CD4-positive, alpha-beta T cell (primary cell): ENCODE data around the gene RAG1. TPM values are rescaled to one million over a fixed set of nuclear protein-coding genes. Genes with fewer than 3 reads are reported as not detected.
"Not testable (repeated sequence)": the region's sequence is repeated elsewhere in the genome, so short reads cannot be mapped to it uniquely, and the experiment has no call there.

ENCODE experiments used
- ATAC-seq: fragments of 200-7000 bp; cut with Tn5 transposase; one replicate; pipeline ENCODE4 v1.10.0; 2022; ENCODE audit warnings: mild to moderate bottlenecking; ENCODE audit not compliant: poor library complexity
- CTCF ChIA-PET: fragments of 350-600 bp; sonication (Branson Sonifier 250); formaldehyde crosslinking; loops from one replicate; lab custom pipeline; 2021; ENCODE audit warnings: antibody characterized with exemption, inconsistent platforms; lab: Charles Lee
- POLR2A ChIA-PET: fragments of 350-600 bp; sonication (Branson Sonifier 250); formaldehyde crosslinking; loops from one replicate; lab custom pipeline; 2021; ENCODE audit warnings: antibody characterized with exemption, inconsistent platforms; lab: Charles Lee
- DNase-seq, 14 experiments: peaks; one replicate each; pipeline ENCODE4 v3.0.0-alpha.2; 2013 to 2020; ENCODE audit warnings: mixed read lengths in 2 of 14
- H3K27ac ChIP-seq, 2 donors: one replicate each; pipeline versions ENCODE4 v1.5.1 to v1.7.0; 2013; ENCODE audit warnings: low read length in 2 of 2, low read depth in 1 of 2, mild to moderate bottlenecking in 1 of 2
- H3K27me3 ChIP-seq, 2 experiments: 1 replicate in 1 of 2; 2 replicates in 1 of 2; pipeline versions ENCODE4 v1.6.1 to v1.7.0; 2013; ENCODE audit warnings: low read length in 2 of 2, control low read depth in 1 of 2, mild to moderate bottlenecking in 1 of 2, moderate library complexity in 1 of 2; ENCODE audit not compliant: insufficient read depth in 2 of 2, control insufficient read depth in 1 of 2
- H3K36me3 ChIP-seq: one replicate; pipeline ENCODE4 v1.6.1; 2013; ENCODE audit warnings: low read length, control low read depth; ENCODE audit not compliant: insufficient read depth
- H3K4me1 ChIP-seq: one replicate; pipeline ENCODE4 v1.6.1; 2013; ENCODE audit warnings: low read length, control low read depth; ENCODE audit not compliant: insufficient read depth
- H3K4me3 ChIP-seq: one replicate; pipeline ENCODE4 v1.5.1; 2013; ENCODE audit warnings: mild to moderate bottlenecking, low read length, moderate library complexity
- H3K9me3 ChIP-seq, 2 experiments: 1 replicate in 1 of 2; 2 replicates in 1 of 2; pipeline versions ENCODE4 v1.6.1 to v1.7.0; 2013; ENCODE audit warnings: low read length in 2 of 2, mild to moderate bottlenecking in 2 of 2, control low read depth in 1 of 2, moderate library complexity in 1 of 2; ENCODE audit not compliant: control insufficient read depth in 1 of 2, insufficient read depth in 1 of 2
- H3K27ac Mint-ChIP-seq: one replicate; pipeline ENCODE4 v1.8.0; 2020; ENCODE audit warnings: mixed read lengths
- H3K27me3 Mint-ChIP-seq: one replicate; pipeline ENCODE4 v1.8.0; 2021; ENCODE audit warnings: mixed read lengths
- H3K36me3 Mint-ChIP-seq: one replicate; pipeline ENCODE4 v1.8.0; 2021; ENCODE audit warnings: low read depth, mixed read lengths
- H3K4me1 Mint-ChIP-seq: one replicate; pipeline ENCODE4 v1.8.0; 2021; ENCODE audit warnings: low read depth, mixed read lengths
- H3K4me3 Mint-ChIP-seq: one replicate; pipeline ENCODE4 v1.8.0; 2020; ENCODE audit warnings: mild to moderate bottlenecking, mixed read lengths
- H3K9me3 Mint-ChIP-seq: one replicate; pipeline ENCODE4 v1.8.0; 2020; ENCODE audit warnings: mixed read lengths
- CTCF ChIP-seq: fragments of 200-600 bp; IDR thresholded peaks from one replicate; pipeline ENCODE4 v1.8.0; 2022; ENCODE audit warnings: antibody characterized with exemption, mild to moderate bottlenecking
- intact Hi-C, 2 experiments: fragments of 100-400 bp; cut with DNase I in 1 of 2; cut with micrococcal nuclease in 1 of 2; formaldehyde crosslinking; loops; one replicate each; pipeline versions ENCODE4 v1.15.1 to v1.9.0; 2023 to 2025; cut with DNase I, micrococcal nuclease
- total RNA-seq, 174 experiments: library from RNA in 2 of 174; stranded (reverse) in 2 of 174; gene quantifications; one replicate each; pipeline ENCODE4 v1.2.3 and lab custom pipeline; 2021 to 2026

Gene RAG1
- total RNA-seq, 2 experiments from 2014 or later, result 0.22 TPM; not detected in 1

GRCh38 chr11:36534276-36534840 is 33.4 kb upstream of the RAG1 start:
- CTCF ChIA-PET, result no interaction called here
- Mint-ChIP-seq H3K36me3 (no peaks in the 10 kb centered on the region), H3K9me3 (no peaks in the 10 kb centered on the region), H3K4me1 (no peaks in the 10 kb centered on the region), H3K27ac (no peak overlapping the region), H3K4me3 (no peak overlapping the region), H3K27me3 (no peaks in the 10 kb centered on the region)
- TF ChIP-seq CTCF, result no peak
- no peak overlapping the region for H3K4me3 ChIP-seq
- H3K36me3 ChIP-seq, result no peaks in the 10 kb centered on the region
- H3K9me3 ChIP-seq, result no peaks in the 10 kb centered on the region
- intact Hi-C loops, result no loop called here
- H3K27ac ChIP-seq, result no peak overlapping the region
- POLR2A ChIA-PET, result no interaction called here
- H3K4me1 ChIP-seq, result no peaks in the 10 kb centered on the region
- no peak for ATAC-seq
- DNase-seq, result no peak
- H3K27me3 ChIP-seq, result peaks cover 0 to 2% of the 10 kb centered on the region in 2 experiments

- H3K4me3 Mint-ChIP-seq, result no peak overlapping the region
- no peak for ATAC-seq
- Histone ChIP-seq H3K27me3 (no peaks in the 10 kb centered on the region), H3K27ac (no peak overlapping the region), H3K36me3 (no peaks in the 10 kb centered on the region), H3K4me3 (no peak overlapping the region), H3K9me3 (no peaks in the 10 kb centered on the region), H3K4me1 (no peaks in the 10 kb centered on the region)
- H3K27me3 Mint-ChIP-seq, result peaks cover 27% of the 10 kb centered on the region
- no peaks in the 10 kb centered on the region for H3K36me3 Mint-ChIP-seq
- DNase-seq, result peak in 3 of 14 experiments; percentile 35 to 42 (median 39)
- intact Hi-C loops, result no loop called here
- CTCF ChIA-PET, result no interaction called here
- H3K27ac Mint-ChIP-seq, result no peak overlapping the region
- no peaks in the 10 kb centered on the region for H3K4me1 Mint-ChIP-seq
- POLR2A ChIA-PET, result no interaction called here
- no peak for TF ChIP-seq CTCF
- H3K9me3 Mint-ChIP-seq, result no peaks in the 10 kb centered on the region
Measured at GRCh38 chr11:36540998-36541397, 26.8 kb upstream of the RAG1 start.

- DNase-seq (peak in 1 of 14 experiments; percentile 13), ATAC-seq (no peak)
- H3K4me1 ChIP-seq, result peaks cover 3% of the 10 kb centered on the region
- Mint-ChIP-seq H3K4me3 (no peak overlapping the region), H3K27me3 (peaks cover 10% of the 10 kb centered on the region), H3K4me1 (no peaks in the 10 kb centered on the region), H3K36me3 (no peaks in the 10 kb centered on the region), H3K9me3 (no peaks in the 10 kb centered on the region), H3K27ac (no peak overlapping the region)
- H3K27me3 ChIP-seq, result no peaks in the 10 kb centered on the region
- H3K36me3 ChIP-seq, result no peaks in the 10 kb centered on the region
- H3K27ac ChIP-seq, result no peak overlapping the region
- intact Hi-C loops, result no loop called here
- no peak overlapping the region for H3K4me3 ChIP-seq
- H3K9me3 ChIP-seq, result no peaks in the 10 kb centered on the region
- CTCF ChIA-PET, result no interaction called here
- no peak for TF ChIP-seq CTCF
- POLR2A ChIA-PET, result no interaction called here
Measured at GRCh38 chr11:36550385-36551115, 17.3 kb upstream of the RAG1 start.

GRCh38 chr11:36557390-36557789 is 10.4 kb upstream of the RAG1 start:
- DNase-seq, ATAC-seq, H3K27me3 ChIP-seq, H3K9me3 ChIP-seq, H3K36me3 ChIP-seq, H3K4me3 Mint-ChIP-seq, H3K4me3 ChIP-seq, H3K27me3 Mint-ChIP-seq, H3K27ac Mint-ChIP-seq, CTCF ChIA-PET, POLR2A ChIA-PET, H3K27ac ChIP-seq, H3K9me3 Mint-ChIP-seq, H3K36me3 Mint-ChIP-seq, intact Hi-C loops, H3K4me1 Mint-ChIP-seq, H3K4me1 ChIP-seq: not testable (repeated sequence)
